Muscle of back (tissue), 11 donors: ENCODE results near the gene IGLL5. TPM values are rescaled to one million over a fixed set of nuclear protein-coding genes. Genes with fewer than 3 reads are reported as not detected.

Experiments
- DNase-seq, 3 donors: peaks; one replicate each; pipeline versions ENCODE4 v3.0.0 to v3.0.0-alpha.2; 2013
- polyA plus RNA-seq, 10 donors: library from polyadenylated mRNA; unstranded; fragments of 120-200 nt; gene quantifications; one replicate each; pipeline ENCODE4 v1.2.1, GENCODE V29; 2013; ENCODE audit not compliant: insufficient read length in 10 of 10

IGLL5 gene
- polyA plus RNA-seq, 10 donors: 0.24 to 0.61 (median 0.32) TPM; not detected in 6

GRCh38 chr22:22858559-22858937 lies 29.1 kb upstream of the IGLL5 start:
- DNase-seq: no peak

- no peak for DNase-seq
Measured at GRCh38 chr22:22863001-22863400, 24.6 kb upstream of the IGLL5 start.

- DNase-seq: peak; percentile 12 to 40 (median 25)
Measured at GRCh38 chr22:22865311-22866072, 22.1 kb upstream of the IGLL5 start.

GRCh38 chr22:22866381-22867111 lies 21.1 kb upstream of the IGLL5 start:
- DNase-seq: peak; percentile 51 to 82 (median 73)

- DNase-seq: no peak
Measured at GRCh38 chr22:22867996-22868715, 19.5 kb upstream of the IGLL5 start.

- no peak for DNase-seq
Measured at GRCh38 chr22:22870577-22871404, 16.8 kb upstream of the IGLL5 start.

GRCh38 chr22:22871536-22872278 lies 15.9 kb upstream of the IGLL5 start:
- no peak for DNase-seq

- no peak for DNase-seq
Measured at GRCh38 chr22:22872722-22873708, 14.6 kb upstream of the IGLL5 start.

GRCh38 chr22:22877523-22878210 lies 9.9 kb upstream of the IGLL5 start:
- peak; percentile 31 to 62 (median 38) for DNase-seq

GRCh38 chr22:22878211-22878570 lies 9.4 kb upstream of the IGLL5 start:
- DNase-seq: no peak

GRCh38 chr22:22878801-22879674 lies 8.6 kb upstream of the IGLL5 start:
- no peak for DNase-seq

GRCh38 chr22:22879675-22880155 lies 7.9 kb upstream of the IGLL5 start:
- no peak for DNase-seq

- DNase-seq: no peak
Measured at GRCh38 chr22:22880645-22881044, 7.0 kb upstream of the IGLL5 start.

GRCh38 chr22:22881116-22882000 lies 6.3 kb upstream of the IGLL5 start:
- DNase-seq: no peak

- no peak for DNase-seq
Measured at GRCh38 chr22:22882033-22882717, 5.4 kb upstream of the IGLL5 start.

GRCh38 chr22:22883090-22883727 lies 4.4 kb upstream of the IGLL5 start:
- no peak for DNase-seq
